Choroid plexus epithelial cell (primary cell): ENCODE results near the gene SNX30.
A peak's percentile ranks its signal among the peaks of the same experiment; 100 is the strongest.

ENCODE experiments used
- DNase-seq: peaks from one replicate; pipeline ENCODE4 v3.0.0-alpha.2; 2010; ENCODE audit warnings: low read depth
- H3K4me3 ChIP-seq: 2 replicates; pipeline ENCODE4 v1.5.1; 2011; ENCODE audit warnings: low read depth, mild to moderate bottlenecking, control low read depth, low read length, moderate library complexity
- TF ChIP-seq, protein P1 (sequence below): conservative IDR thresholded peaks from 2 replicates; pipeline ENCODE4 v1.5.1; 2011; ENCODE audit warnings: low read depth, mild to moderate bottlenecking, control low read depth, inconsistent platforms, low read length, moderate library complexity

The SNX30 gene

DNA sequence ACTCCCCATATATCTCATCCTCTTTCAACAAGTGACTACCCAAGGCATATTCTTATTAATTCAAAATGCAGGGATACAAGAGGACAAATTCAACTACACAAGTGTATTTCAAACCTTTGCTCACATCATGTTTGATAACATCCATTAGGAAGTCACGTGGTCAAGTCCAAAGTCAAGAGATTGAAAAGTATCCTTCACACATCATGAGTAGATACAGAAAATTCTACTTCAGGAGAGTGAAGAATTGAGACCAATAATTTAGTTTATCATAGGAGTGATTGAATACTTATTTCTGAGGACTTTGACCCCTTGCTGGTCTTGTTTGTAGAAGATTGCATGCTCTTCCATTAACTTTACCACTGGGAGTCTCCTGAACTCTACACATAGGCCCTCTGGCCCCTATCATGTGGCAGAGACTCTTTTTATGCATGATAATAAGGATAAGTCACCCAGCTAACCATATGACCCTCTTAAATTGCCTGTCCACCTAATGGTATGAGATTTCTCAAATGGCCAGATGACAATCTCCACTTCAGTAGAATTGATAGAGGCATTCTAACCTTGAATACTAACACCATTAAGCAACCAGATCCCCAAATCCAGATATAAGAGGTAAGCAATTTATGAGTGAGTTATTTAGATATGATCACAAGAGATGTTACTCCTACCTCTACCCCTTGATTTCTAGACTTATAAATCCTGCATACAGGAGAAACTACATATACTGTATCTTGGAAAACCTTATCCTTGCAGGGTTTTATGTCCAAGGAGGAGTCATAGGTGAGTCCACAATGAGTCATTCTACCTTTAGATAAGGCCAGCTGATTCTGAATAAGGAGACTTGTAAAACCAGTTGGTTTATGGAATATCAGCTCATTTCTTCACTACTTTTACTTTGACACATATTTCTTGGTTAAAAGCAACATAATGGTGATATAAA is 166.8 kb downstream of the SNX30 start:
- TF ChIP-seq, protein P1, sequence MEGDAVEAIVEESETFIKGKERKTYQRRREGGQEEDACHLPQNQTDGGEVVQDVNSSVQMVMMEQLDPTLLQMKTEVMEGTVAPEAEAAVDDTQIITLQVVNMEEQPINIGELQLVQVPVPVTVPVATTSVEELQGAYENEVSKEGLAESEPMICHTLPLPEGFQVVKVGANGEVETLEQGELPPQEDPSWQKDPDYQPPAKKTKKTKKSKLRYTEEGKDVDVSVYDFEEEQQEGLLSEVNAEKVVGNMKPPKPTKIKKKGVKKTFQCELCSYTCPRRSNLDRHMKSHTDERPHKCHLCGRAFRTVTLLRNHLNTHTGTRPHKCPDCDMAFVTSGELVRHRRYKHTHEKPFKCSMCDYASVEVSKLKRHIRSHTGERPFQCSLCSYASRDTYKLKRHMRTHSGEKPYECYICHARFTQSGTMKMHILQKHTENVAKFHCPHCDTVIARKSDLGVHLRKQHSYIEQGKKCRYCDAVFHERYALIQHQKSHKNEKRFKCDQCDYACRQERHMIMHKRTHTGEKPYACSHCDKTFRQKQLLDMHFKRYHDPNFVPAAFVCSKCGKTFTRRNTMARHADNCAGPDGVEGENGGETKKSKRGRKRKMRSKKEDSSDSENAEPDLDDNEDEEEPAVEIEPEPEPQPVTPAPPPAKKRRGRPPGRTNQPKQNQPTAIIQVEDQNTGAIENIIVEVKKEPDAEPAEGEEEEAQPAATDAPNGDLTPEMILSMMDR: no peak
- no peak for DNase-seq
- no peak overlapping the region for H3K4me3 ChIP-seq

- TF ChIP-seq, protein P1: no peak
- no peak for DNase-seq
- no peak overlapping the region for H3K4me3 ChIP-seq
Observed at GRCh38 chr9:112917987-112918362, 167.4 kb downstream of the SNX30 start.

GRCh38 chr9:112921549-112921948 is 171.0 kb downstream of the SNX30 start:
- TF ChIP-seq, protein P1: peak; percentile 84
- H3K4me3 ChIP-seq: no peak overlapping the region
- DNase-seq: peak; percentile 85
